Body of pancreas (tissue), 4 donors: ENCODE measurements around the gene ENO2. TPM values are rescaled to one million over a fixed set of nuclear protein-coding genes. Genes with fewer than 3 reads are reported as not detected.

Source experiments
- ATAC-seq: fragments of 150-250 bp; one replicate; pipeline ENCODE4 v1.9.1; 2016
- DNase-seq, 4 donors: peaks; one replicate each; pipeline ENCODE4 v3.0.0-alpha.2; 2019
- H3K27ac ChIP-seq, 4 donors: fragments of 200-600 bp; sonication (generic); 1 replicate in 3 of 4; 2 replicates in 1 of 4; pipeline versions ENCODE4 v1.5.1 to v1.6.1; 2016 to 2019; ENCODE audit warnings: mild to moderate bottlenecking in 1 of 4, mixed read lengths in 1 of 4, moderate library complexity in 1 of 4
- H3K27me3 ChIP-seq, 2 donors: fragments of 200-600 bp; sonication (generic); one replicate each; pipeline ENCODE4 v1.6.0; 2016; ENCODE audit warnings: mild to moderate bottlenecking in 1 of 2
- H3K36me3 ChIP-seq, 2 donors: fragments of 200-600 bp; sonication (generic); replicated peaks in 1 of 2; 2 replicates each; pipeline ENCODE4 v1.5.1; 2016; ENCODE audit warnings: low read depth in 2 of 2; ENCODE audit not compliant: insufficient read depth in 1 of 2
- H3K4me1 ChIP-seq: fragments of 200-600 bp; sonication (generic); one replicate; pipeline ENCODE4 v1.6.0; 2016
- H3K4me3 ChIP-seq, 2 donors: fragments of 200-600 bp; sonication (generic); 1 replicate in 1 of 2; 2 replicates in 1 of 2; pipeline ENCODE4 v1.5.1; 2016 to 2019
- H3K9me3 ChIP-seq, 3 donors: fragments of 200-600 bp; sonication (generic); 1 replicate in 2 of 3; 2 replicates in 1 of 3; pipeline ENCODE4 v1.5.1; 2016
- CTCF ChIP-seq, 7 experiments: fragments of 450-650 bp in 4 of 7; fragments of 200-600 bp in 3 of 7; sonication (generic) in 3 of 7; IDR thresholded peaks; one replicate each; pipeline ENCODE4 v1.5.1; 2016 to 2019; ENCODE audit warnings: antibody characterized with exemption in 7 of 7
- POLR2A ChIP-seq, 3 donors: fragments of 450-650 bp; IDR thresholded peaks; one replicate each; pipeline ENCODE4 v1.6.1; 2016; ENCODE audit warnings: antibody characterized with exemption in 3 of 3, mild to moderate bottlenecking in 2 of 3
- WGBS, 2 donors: methylation state at CpG; one replicate each; pipeline ENCODE4 v1.1.5; 2017; 5-methylcytosine and 5-hydroxymethylcytosine counted together
- intact Hi-C: fragments of 100-400 bp; cut with DNase I; formaldehyde crosslinking; loops from one replicate; pipeline ENCODE4 v1.15.1; 2023
- total RNA-seq, 2 donors: library from RNA; depleted of rRNA; stranded (reverse); fragments of >200 nt; gene quantifications; one replicate each; pipeline ENCODE4 v1.1.0, GENCODE V29; 2016

ENO2 gene
- total RNA-seq, 2 donors from 2014 or later = 4.4 to 11.9 TPM

GRCh38 chr12:6916426-6917200 lies 2.2 kb downstream of the ENO2 start:
- H3K4me3 ChIP-seq = no peak overlapping the region
- no peaks in the 10 kb centered on the region for H3K36me3 ChIP-seq
- no peak for TF ChIP-seq POLR2A (IDR thresholded peaks at IDR 0.05)
- TF ChIP-seq CTCF (IDR thresholded peaks at IDR 0.05) = no peak
- no peak for ATAC-seq
- H3K4me1 ChIP-seq = peaks cover 17% of the 10 kb centered on the region
- 78 to 85% methylated on average over 11 of the region's 11 CpGs for WGBS, 2 donors
- intact Hi-C loops = no loop called here
- no peak for DNase-seq
- peaks cover 0 to 15% of the 10 kb centered on the region in 2 donors for H3K27me3 ChIP-seq
- H3K27ac ChIP-seq = no peak overlapping the region
- no peaks in the 10 kb centered on the region for H3K9me3 ChIP-seq

- Histone ChIP-seq H3K27me3 (peaks cover 0 to 15% of the 10 kb centered on the region in 2 donors), H3K4me1 (peaks cover 17% of the 10 kb centered on the region), H3K9me3 (no peaks in the 10 kb centered on the region), H3K27ac (no peak overlapping the region), H3K36me3 (no peaks in the 10 kb centered on the region), H3K4me3 (no peak overlapping the region)
- no peak for TF ChIP-seq POLR2A (IDR thresholded peaks at IDR 0.05)
- TF ChIP-seq CTCF (IDR thresholded peaks at IDR 0.05) = no peak
- intact Hi-C loops = no loop called here
- no peak for DNase-seq
- WGBS, 2 donors = 73 to 74% methylated on average over 10 to 13 of the region's 14 CpGs
- ATAC-seq = no peak
Measured at GRCh38 chr12:6917491-6918231, 3.3 kb downstream of the ENO2 start.

- 41 to 52% methylated on average over 7 of the region's 7 CpGs for WGBS, 2 donors
- Histone ChIP-seq H3K27me3 (peaks cover 0 to 3% of the 10 kb centered on the region in 2 donors), H3K9me3 (no peaks in the 10 kb centered on the region), H3K4me1 (peaks cover 9% of the 10 kb centered on the region), H3K36me3 (no peaks in the 10 kb centered on the region), H3K4me3 (no peak overlapping the region), H3K27ac (no peak overlapping the region)
- ATAC-seq (no peak), DNase-seq (no peak)
- TF ChIP-seq POLR2A (IDR thresholded peaks at IDR 0.05) = no peak
- TF ChIP-seq CTCF (IDR thresholded peaks at IDR 0.05) = no peak
- intact Hi-C loops = no loop called here
Measured at GRCh38 chr12:6919588-6919987, 5.2 kb downstream of the ENO2 start.

- no peaks in the 10 kb centered on the region for H3K36me3 ChIP-seq
- ATAC-seq (no peak), DNase-seq (no peak)
- TF ChIP-seq CTCF (IDR thresholded peaks at IDR 0.05) (no peak), POLR2A (IDR thresholded peaks at IDR 0.05) (no peak)
- no peaks in the 10 kb centered on the region for H3K27me3 ChIP-seq
- intact Hi-C loops = no loop called here
- 32 to 63% methylated on average over 7 of the region's 7 CpGs for WGBS, 2 donors
- peaks cover 22% of the 10 kb centered on the region for H3K4me1 ChIP-seq
- H3K9me3 ChIP-seq = no peaks in the 10 kb centered on the region
- no peak overlapping the region for H3K4me3 ChIP-seq
- H3K27ac ChIP-seq = no peak overlapping the region
Measured at GRCh38 chr12:6921539-6921938, 7.2 kb downstream of the ENO2 start.
